ENCODE data around the gene SP140L.

SP140L gene

GRCh38 chr2:230295192-230295591 is 31.8 kb upstream of the SP140L start:
- H3K9me3 ChIP-seq (ENCODE audit: control insufficient read depth, insufficient read depth, low read length), result no peaks in the 10 kb centered on the region
- no peaks in the 10 kb centered on the region for H3K27me3 ChIP-seq (ENCODE audit: control insufficient read depth, low read length)
- H3K27ac ChIP-seq (ENCODE audit: low read depth, low read length), result no peak overlapping the region
- no peaks in the 10 kb centered on the region for H3F3A ChIP-seq (ENCODE audit: control insufficient read depth, insufficient read depth)
- H3K36me3 ChIP-seq (ENCODE audit: control insufficient read depth, low read length), result no peaks in the 10 kb centered on the region; the same call in 1 of the 2 replicates
- no peaks in the 10 kb centered on the region for H3K4me1 ChIP-seq (ENCODE audit: control insufficient read depth, low read length)
- no peaks in the 10 kb centered on the region for H3K79me2 ChIP-seq (ENCODE audit: control insufficient read depth, low read length)
- no peaks in the 10 kb centered on the region for H3K9me2 ChIP-seq (replicated peaks; ENCODE audit: control insufficient read depth, low read length)
- no peak overlapping the region for H3K4me3 ChIP-seq (ENCODE audit: low read length)
- no peaks in the 10 kb centered on the region for H4K20me1 ChIP-seq (ENCODE audit: control insufficient read depth, insufficient read depth, low read depth, low read length)
- TF ChIP-seq EZH2phosphoT487 (IDR thresholded peaks at IDR 0.05; ENCODE audit: borderline replicate concordance, low read length), result no peak
- TF ChIP-seq CTCF (IDR thresholded peaks at IDR 0.05; ENCODE audit: low read depth, low read length, poor library complexity, severe bottlenecking), result no peak
- H3K4me2 ChIP-seq (ENCODE audit: low read length), result no peak overlapping the region

- no peaks in the 10 kb centered on the region for H3F3A ChIP-seq (ENCODE audit: control insufficient read depth, insufficient read depth)
- no peaks in the 10 kb centered on the region for H3K9me2 ChIP-seq (replicated peaks; ENCODE audit: control insufficient read depth, low read length)
- TF ChIP-seq CTCF (IDR thresholded peaks at IDR 0.05; ENCODE audit: low read depth, low read length, poor library complexity, severe bottlenecking) (no peak), EZH2phosphoT487 (IDR thresholded peaks at IDR 0.05; ENCODE audit: borderline replicate concordance, low read length) (no peak)
- H3K79me2 ChIP-seq (ENCODE audit: control insufficient read depth, low read length), result no peaks in the 10 kb centered on the region
- H3K4me2 ChIP-seq (ENCODE audit: low read length), result no peak overlapping the region
- no peaks in the 10 kb centered on the region for H3K27me3 ChIP-seq (ENCODE audit: control insufficient read depth, low read length)
- no peaks in the 10 kb centered on the region; the same call in 1 of the 2 replicates for H3K36me3 ChIP-seq (ENCODE audit: control insufficient read depth, low read length)
- no peaks in the 10 kb centered on the region for H3K9me3 ChIP-seq (ENCODE audit: control insufficient read depth, insufficient read depth, low read length)
- no peak overlapping the region for H3K4me3 ChIP-seq (ENCODE audit: low read length)
- H3K4me1 ChIP-seq (ENCODE audit: control insufficient read depth, low read length), result no peaks in the 10 kb centered on the region
- no peak overlapping the region for H3K27ac ChIP-seq (ENCODE audit: low read depth, low read length)
- no peaks in the 10 kb centered on the region for H4K20me1 ChIP-seq (ENCODE audit: control insufficient read depth, insufficient read depth, low read depth, low read length)
These were observed 30.1 kb upstream of the SP140L start for GRCh38 chr2:230296917-230297316.

GRCh38 chr2:230299618-230300017 is 27.4 kb upstream of the SP140L start:
- H3F3A ChIP-seq (ENCODE audit: control insufficient read depth, insufficient read depth), result no peaks in the 10 kb centered on the region
- peaks cover 7% of the 10 kb centered on the region; the same call in 1 of the 2 replicates for H3K9me3 ChIP-seq (ENCODE audit: control insufficient read depth, insufficient read depth, low read length)
- TF ChIP-seq CTCF (IDR thresholded peaks at IDR 0.05; ENCODE audit: low read depth, low read length, poor library complexity, severe bottlenecking), result no peak
- no peak for TF ChIP-seq EZH2phosphoT487 (IDR thresholded peaks at IDR 0.05; ENCODE audit: borderline replicate concordance, low read length)
- H3K27me3 ChIP-seq (ENCODE audit: control insufficient read depth, low read length), result no peaks in the 10 kb centered on the region
- H3K79me2 ChIP-seq (ENCODE audit: control insufficient read depth, low read length), result no peaks in the 10 kb centered on the region
- no peaks in the 10 kb centered on the region for H3K4me1 ChIP-seq (ENCODE audit: control insufficient read depth, low read length)
- H3K9me2 ChIP-seq (replicated peaks; ENCODE audit: control insufficient read depth, low read length), result no peaks in the 10 kb centered on the region
- H3K36me3 ChIP-seq (ENCODE audit: control insufficient read depth, low read length), result no peaks in the 10 kb centered on the region
- H3K27ac ChIP-seq (ENCODE audit: low read depth, low read length), result no peak overlapping the region
- H3K4me3 ChIP-seq (ENCODE audit: low read length), result no peak overlapping the region
- H4K20me1 ChIP-seq (ENCODE audit: control insufficient read depth, insufficient read depth, low read depth, low read length), result no peaks in the 10 kb centered on the region
- no peak overlapping the region for H3K4me2 ChIP-seq (ENCODE audit: low read length)
